CD4-positive, alpha-beta T cell treated with Interleukin-12 subunit alpha and Interleukin-12 subunit beta, for 1 hour (primary cell): ENCODE data around the gene AGPAT4.
A peak's percentile ranks its signal among the peaks of the same experiment; 100 is the strongest.
"Not testable (repeated sequence)": the region's sequence is repeated elsewhere in the genome, so short reads cannot be mapped to it uniquely, and the experiment has no call there.

Experiments
- DNase-seq: peaks from one replicate; pipeline ENCODE4 v3.0.0-alpha.2; 2020

The AGPAT4 gene

DNA sequence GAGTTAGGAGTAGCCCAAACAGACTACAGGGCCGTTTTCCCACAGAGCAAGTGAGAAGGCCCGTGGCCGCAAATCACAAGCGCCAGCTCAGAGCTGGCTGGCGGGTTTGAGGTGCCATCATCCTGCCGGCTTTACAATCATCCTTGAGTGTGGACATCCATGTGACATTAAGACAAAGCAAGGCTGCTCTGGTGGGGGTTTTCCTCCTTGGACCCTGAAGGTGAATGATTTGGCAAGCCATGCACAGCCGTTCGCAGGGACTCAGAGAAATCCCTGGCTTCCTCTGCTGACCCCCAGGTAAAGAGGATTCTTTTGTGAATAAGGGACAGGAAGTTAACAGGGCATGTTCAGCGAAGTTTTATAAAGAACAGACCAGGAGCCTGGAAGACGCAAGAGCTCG, 137.2 kb downstream of the AGPAT4 start:
- no peak for DNase-seq

DNA sequence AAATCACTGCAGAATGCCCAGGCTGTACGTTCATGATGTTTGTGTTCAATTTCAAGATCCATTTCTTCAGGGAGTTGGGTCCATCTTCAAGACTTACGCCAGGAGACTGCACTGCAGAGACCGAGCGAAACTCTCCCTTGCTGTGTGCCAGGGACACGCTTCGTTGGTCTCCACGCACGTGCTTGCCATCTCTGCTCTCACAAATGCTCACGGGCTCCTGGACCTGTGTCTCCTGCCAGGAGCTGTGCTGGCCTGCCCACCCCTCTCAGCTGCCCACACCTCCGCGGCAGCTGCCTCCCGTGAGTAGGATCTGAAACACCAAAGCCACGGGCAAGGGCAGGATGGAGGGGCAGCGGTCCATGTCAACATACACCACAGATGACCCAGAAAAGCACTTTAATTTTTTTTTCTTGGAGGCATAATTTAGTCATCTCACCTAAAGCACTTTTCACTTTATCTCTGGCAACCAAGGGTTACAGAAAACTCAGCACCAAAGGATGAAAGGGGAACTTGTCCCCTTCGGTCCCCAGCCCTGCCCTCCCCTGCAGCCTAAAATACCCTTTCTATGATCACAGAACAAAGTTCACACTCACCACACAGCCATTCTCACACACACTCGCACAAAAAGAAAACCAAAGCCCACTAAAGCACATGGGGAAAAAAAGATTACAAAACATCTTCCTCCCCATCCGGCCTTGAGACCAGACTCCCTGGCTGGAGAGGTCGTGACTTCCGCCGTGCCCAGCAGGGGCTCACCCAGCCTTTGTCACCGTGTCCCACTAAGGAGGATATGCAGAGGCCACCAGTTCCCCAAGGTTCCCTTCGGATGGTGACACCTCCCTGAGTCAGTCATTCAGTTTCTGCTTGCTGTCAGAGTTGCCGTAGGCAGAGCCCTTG, 137.9 kb downstream of the AGPAT4 start:
- no peak for DNase-seq

DNA sequence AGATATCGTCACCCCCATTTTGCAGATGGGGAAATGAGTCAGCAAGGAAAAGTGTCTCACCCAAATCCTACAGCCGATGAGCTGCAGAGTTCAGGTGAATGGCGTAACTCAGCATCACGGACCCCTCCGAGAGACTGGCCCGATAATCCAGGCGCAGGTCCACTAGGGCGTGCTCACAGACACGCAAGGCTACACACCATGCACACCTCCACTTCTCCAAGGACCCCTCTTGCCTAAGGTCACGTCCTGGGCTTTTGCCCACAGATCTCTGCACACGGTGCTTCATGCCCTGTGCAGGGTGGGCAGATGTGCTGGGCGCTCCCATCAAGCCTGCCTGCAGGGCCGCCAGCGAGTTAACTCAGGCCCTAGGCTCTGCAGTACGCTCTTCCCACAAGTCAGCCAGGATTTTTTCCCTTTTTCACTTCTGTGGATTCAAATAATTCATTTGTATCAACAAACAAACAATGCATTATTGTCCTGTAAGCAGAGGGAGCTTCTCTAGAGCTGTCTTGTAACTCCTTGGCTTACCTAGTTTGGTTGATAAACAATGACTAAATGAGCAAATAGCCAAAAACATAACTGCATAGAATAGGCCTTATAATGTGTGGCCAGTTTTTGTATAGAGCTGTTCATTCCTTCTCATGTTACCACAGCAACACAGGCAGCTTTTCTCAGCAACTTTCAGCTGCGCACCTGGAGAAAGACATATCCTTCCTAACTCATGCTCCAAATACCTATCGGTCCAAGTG, 139.1 kb downstream of the AGPAT4 start:
- no peak for DNase-seq

DNA sequence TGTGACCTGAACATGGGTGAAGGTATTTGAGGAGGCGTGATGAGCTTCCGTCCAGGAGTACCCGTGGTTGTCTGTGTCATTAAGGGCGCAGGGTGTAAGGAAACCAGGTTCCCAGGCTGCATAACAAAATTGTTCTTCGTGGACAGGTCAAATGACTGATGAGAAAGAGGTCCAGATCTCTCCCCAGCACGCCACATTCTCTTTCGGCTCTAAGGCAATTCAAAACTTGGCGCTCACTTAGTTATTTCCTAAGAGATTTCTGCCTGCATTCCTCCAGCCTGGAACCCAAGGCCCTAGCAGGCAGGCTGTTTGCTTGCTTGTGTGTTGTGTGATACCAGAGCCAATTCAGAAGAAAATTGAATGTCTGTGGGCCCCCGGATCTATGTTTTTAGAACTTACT, 139.9 kb downstream of the AGPAT4 start:
- no peak for DNase-seq

DNA sequence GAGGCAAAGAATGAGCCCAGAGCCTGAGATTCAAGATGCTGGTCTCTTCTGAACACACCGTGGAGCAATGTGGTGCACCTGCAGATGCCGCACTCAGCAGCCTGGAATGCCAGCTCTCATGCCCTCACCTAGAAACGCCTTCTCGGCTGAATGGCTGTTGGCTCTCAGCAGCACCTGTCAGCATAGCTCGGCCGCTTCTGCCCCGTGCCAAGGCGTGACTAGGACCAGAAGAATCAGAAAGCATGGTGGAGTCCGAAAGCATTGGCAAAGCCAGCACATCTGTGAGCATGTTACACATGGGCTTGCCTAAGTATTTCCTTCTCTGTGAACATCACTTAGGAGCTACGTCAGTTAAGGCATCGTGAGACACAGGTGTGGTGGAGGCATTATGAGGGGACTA, 141.5 kb downstream of the AGPAT4 start:
- no peak for DNase-seq

DNA sequence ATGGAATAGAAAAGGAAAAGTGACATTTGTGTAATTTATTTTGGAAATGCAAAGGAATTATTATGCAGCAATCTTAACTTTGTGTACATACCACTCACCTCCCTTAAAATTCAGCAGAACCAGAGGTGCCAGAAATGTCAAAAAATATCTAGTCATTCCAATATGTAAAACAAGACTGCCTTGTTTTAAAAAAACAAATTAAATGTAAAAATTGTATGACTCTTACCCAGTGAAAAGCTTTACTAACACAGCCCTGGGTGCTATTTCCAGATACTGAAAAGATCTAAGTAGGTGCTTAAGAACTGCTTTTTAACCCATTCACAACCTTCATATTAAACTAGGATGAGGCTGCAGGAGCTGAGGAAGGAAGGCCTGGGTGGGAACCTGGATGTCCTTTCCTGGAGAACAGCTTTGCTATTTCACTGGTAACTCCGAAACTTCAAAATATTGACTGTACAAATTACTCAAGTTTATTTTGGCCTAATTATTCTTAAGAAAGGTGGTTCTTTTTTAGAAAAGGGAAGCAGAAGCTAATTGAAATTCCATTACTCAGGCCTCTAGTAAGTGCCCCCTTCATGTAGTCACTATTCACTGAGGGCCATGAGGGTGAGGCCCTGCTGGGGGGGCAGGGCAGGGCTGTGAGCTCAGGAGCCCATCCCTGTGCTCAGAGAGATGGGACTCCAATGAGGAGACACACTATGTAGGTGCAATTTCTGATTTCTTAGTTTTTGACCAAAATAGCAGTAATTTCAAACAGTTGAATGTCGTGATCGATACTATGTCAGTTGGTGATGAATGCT, 142.7 kb downstream of the AGPAT4 start:
- DNase-seq, result no peak

DNA sequence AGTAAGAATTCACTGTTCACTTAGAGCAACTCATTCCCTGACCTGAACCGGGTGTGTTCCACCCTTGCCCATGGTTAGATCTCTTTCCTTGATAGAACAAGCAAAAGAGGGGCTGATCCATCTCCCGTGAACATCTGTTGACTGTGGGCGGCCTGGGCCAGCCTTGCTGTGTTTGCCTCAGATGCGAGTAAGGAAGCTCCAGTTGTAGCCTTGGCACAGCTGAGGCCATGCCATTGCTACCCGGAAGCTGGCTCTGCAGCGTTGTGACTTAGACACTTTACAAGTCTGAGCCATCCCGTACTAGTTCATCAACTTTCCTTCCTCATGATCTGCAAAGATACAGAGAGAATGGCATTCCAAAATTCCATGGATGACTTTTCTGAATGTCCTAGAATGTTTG, 143.3 kb downstream of the AGPAT4 start:
- no peak for DNase-seq

DNA sequence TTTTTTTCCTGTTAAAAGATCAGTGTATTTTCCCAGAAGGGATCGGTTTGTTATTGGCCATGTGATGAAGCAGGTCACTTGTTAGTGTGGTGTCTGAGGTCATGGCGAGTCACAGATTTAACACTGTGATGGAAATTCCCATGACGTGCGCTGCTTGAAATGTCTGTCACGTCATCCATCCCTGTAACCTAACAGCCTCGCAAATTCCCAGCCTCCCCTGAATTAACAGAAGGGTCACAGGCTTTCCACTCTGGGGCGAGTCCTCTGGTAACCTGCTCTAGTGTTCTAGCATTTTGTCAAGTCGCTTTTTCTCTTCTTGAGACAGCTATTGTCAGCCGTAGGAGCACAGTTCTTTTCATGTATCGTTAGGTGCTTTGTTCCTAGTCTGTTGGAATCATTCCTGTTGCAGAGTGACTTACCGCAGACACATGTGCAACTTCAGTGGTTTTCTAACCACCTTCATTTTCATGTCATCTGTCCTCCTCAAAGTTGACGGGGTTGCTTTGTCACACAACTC, 145.1 kb downstream of the AGPAT4 start:
- peak; percentile 18 for DNase-seq

DNA sequence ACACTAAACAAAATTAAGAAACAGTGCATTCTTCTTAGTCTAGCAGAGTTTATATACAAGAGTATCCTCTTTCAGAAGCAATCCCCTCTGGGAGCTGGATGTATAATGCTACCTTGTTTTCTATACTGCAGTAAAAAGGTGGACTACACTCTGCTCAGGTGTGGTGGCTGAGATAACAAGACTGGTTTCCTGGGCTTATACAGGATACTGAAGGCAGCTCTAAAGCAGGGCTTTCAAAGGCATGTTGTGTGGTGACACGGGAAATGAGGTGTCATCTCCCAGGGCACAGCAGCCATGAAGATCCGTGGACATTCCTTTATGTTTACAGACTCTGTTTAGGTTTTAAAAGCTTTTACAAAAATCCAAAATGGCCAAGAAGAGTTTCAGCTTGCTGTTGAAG, 145.6 kb downstream of the AGPAT4 start:
- DNase-seq, result no peak

DNA sequence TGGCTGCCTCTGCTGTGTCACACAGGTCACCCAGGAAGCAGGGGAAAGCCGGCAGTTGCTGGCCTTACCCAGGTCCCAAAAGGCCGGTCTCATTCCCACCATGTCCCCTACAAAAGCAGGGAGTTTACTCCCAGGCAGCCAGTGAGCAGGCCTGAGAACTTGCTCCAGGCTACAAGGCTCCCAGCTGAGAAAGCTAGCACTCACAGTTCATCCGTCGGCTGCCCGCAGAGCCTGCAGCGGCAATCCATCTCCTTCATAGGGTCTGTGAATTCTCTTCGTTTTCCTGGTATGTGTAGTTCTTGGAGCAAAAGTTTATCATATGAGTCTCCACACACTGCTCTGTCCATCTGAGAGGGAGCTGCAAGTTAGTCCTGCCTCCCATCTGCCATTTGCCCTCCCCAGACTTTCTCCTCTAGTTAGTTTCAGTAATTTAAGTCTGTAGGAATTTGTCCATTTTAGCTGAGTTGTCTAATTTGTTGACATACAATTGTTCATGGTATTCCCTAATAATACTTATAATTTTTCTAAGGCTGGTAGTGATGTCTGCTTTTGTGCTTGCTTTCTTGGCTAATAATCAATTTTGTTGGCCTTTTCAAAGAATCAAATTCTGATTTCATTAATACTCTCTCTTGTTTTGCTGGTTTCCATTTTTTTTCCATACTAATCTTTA, 146.7 kb downstream of the AGPAT4 start:
- no peak for DNase-seq

DNA sequence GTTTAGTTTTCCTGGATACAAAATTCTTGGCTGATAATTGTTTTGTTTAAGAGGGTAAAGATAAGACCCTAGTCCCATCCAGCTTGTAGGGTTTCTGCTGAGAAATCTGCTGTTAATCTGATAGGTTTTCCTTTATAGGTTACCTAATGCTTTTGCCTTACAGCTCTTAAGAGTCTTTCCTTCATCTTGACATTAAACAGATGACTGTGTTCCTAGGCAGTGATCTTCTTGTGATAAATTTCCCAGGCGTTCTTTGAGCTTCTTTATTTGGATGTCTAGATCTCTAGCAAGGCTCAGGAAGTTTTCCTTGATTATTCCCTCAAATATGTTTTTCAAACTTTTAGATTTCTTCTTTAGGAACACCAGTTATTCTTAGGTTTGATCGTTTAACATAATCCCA, 148.3 kb downstream of the AGPAT4 start:
- DNase-seq, result no peak

DNA sequence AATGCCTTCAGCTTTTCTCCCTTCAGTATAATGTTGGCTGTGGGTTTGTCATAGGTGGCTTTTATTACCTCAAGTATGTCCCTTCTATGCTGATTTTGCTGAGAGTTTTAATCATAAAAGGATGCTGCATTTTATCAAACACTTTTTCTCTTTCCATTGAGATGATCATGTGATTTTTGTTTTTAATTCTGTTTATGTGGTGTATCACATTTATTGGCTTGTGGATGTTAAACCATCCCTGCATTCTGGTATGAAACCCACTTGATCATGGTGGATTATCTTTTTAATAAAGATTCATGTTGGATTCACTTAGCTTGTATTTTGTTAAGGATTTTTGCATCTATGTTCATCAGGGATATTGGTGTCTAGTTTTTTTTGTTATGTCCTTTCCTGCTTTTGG, 150.5 kb downstream of the AGPAT4 start:
- not testable (repeated sequence) for DNase-seq

DNA sequence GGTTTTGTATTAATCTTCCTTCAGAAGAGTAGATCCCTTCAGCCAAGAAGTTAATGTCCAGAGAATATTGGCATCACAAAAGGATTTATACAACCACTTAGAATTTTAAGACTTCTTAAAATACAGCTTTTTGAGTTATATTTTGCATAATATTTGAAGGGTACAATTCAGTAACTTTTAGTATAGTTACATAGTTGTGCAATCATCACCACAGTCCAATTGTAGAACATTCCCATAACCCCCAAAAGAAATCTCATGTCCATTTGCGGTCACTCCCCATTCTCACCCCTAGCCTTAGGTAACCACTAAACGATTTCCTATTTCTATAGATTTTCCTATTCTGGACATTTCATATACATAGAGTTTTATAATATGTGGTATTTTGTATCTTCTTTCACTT, 155.9 kb downstream of the AGPAT4 start:
- no peak for DNase-seq

DNA sequence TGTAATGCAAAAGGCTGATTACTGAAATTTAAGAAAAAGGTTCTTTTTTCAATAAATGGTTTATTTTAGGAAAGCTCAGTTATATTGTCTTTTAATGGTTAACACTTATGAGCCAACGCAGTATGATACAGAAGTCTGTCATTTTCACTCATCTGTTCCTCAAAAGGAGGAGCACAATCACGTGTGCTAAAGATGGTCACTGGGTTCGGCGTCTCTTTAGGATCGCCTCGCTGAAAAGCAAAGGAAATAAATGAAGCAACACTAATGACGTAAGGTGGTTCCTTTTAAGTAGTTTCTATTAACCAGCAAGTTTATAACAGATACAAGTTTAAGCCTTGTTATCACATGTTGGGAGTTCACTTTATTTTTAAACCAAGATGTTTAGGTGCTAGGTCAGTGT, 156.6 kb downstream of the AGPAT4 start:
- no peak for DNase-seq

DNA sequence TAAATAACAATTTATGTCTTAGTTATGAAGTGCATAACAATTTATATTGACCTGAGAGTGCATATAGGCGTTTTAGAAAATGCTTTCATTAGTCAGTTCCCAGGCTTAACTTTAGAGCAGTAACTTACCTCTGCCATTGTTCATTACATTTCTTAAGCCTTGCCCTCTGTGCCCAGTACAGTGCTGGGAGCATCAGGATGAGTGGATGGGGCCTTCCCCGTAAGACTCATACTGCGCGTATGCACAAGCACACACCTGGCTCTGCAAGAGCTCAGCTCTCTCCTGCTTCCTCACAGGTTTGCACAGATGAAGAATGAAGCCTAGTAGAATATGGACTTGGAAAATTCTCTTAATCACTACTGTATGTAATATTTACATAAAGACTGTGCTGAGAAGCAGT, 157.3 kb downstream of the AGPAT4 start:
- no peak for DNase-seq

DNA sequence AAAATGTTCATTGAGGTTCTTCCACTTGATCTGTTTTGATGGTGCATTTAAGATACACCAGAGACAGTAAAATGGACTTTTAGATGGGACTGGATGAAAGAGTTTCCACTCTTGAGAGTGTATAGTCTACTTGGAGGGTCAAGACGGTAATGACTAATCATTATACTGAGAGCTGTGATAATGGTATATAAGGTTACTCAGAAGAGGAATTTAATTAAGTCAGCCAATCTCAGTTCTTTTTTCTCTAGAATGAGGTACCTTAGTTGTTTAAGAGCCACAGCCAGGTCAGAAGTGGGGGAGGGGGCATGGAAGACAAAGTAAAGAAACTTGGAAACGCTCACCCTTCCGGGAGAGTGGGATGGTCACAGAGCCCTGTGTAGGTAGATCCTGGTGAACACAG, 158.4 kb downstream of the AGPAT4 start:
- DNase-seq, result no peak

DNA sequence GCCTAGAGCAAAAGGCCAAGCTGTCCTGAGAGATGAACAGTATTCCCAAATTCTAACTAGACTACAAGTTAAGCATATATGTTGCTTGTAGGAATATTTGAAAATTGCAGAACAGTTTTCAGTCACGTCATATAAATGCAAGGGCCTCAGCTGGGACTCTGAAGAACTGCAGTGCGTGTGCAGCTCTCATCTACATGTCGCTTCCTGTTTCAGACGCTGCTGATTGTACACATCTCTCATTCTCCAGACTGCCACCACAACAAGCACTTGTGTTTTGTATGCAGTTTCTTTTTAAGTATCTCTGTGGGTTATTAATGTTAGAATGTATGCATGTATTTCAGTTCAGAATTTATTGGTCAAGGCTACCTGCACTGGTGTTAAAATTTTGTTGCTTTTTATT, 162.6 kb downstream of the AGPAT4 start:
- peak; percentile 20 for DNase-seq

DNA sequence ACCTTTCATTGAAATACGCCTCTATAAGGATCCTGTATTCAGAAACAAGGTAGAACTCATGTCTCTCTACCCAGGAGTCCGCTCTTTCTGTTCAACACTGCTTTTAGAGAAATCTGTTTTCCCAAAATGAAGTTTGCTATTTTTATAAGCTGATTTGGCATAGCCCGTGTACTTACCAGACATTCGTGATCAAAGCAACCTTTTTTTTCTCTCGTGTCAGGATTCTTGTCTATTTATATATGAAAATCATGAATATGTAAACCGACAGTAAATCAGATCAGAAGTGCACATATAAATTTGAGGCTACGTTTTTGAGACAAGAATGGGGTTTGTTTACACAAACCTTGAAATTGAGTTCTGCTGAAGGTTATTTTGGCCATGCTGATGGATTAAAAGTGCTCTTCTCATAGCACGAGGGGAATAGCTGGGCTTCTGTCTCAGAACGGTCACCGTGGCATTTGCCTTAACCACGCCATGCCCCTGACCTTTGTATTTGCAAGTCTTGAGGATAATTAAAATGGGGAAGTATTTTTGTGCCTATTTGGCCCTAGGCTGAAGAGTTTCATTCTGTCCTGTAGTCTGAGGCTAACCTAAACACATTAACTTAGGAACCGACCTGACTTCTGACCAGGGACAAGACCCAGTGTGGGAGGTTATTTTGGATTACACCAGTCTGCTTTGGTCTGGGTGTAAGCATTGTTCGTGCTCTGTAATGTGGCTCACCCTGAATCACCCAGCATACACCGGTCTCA, 163.7 kb downstream of the AGPAT4 start:
- no peak for DNase-seq

DNA sequence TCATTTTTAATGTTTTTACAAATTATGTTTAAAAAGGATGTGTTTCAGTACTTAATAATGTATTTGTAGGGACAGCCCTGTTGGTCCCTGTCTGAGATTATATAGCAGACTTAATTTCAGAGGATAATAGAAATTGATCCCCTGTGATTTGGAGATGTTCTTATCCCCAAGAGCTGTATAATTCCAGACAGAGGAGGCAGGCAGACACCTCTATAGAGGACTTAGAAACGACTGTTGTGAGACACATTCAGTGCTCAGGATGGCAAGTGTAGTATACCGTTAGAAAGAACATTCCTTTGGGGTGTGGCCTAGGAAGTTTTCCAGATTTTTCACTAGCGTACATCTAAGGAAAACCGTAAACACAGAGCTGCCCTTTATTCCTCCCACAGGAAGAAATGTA, 164.5 kb downstream of the AGPAT4 start:
- DNase-seq, result no peak

DNA sequence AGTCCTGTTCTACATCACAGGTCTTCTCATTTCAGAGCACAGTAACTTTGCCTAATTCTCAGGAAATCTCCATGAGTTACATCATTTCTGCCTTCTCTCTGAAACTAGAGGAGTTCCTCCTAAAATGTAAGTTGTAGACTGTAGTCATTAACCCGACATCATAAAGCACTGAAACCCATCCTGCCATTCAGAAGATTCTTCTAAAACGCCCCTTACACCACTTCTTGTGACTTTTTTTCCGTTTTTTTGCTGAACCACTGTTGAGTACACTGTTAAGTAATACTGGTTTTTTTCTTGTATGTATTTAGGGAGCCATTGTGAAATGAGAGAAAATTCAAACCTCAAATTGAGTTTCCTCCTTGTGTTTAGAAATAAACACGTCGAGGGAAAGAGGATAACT, 164.9 kb downstream of the AGPAT4 start:
- no peak for DNase-seq

DNA sequence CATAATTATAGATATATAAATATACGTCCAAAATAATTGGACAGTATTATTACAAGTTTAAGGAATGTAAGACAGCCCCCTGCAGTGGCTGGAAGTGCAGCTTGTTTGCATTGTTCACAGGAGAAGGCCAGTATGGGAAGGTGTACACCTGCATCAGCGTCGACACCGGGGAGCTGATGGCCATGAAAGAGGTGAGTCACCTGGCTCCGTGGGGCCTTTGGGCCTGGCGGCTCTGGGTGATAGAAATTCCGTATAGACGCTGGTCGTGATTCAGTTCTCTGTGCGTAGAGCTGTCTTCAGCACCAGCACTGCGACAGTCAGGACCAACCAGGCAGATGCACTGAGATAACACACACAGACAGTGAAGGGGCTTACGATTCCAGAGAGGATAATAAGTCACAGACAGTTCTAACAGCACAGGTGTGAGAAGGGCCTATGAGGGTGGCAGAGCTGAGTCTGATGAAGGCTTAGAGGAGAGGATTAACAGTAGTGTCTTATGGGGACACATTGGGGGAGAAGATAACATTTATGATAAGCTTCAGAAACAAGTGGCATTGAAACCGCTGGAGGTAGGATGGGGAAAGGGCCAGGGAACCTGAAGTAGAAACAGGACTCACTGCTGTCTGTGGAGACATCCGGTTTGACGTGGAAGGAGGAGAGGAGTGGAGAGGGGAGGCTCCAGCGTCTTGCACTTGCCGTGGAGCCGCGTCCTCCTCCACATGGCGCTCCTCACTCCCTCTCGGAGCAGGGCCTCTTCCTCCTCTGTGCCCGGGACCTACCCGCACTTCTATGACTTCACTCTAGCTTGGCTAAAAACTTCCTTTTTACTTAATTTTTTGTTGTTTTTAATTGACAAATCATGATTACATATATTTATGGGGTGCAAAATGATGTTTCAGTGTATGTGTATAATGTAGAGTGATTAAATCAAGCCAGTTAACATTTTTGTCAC, 165.8 kb downstream of the AGPAT4 start:
- DNase-seq, result no peak
